IMR-90 (cell line): Measurements from ENCODE around the gene MSH2. TPM values are rescaled to one million over a fixed set of nuclear protein-coding genes. Genes with fewer than 3 reads are reported as not detected.

Source experiments
- ATAC-seq: fragments of 200-7000 bp; cut with Tn5 transposase; 2 replicates; pipeline ENCODE4 v1.9.1; 2020; ENCODE audit warnings: low read depth, mild to moderate bottlenecking, moderate library complexity
- BruUV-seq: library from RNA; stranded (reverse); fragments of 400-500 nt; replicated peaks from 2 replicates; lab custom pipeline; 2021; lab: Mats Ljungman, UMichigan
- CTCF ChIA-PET: fragments of 300-600 bp; formaldehyde crosslinking; extraction: SDS; loops from one replicate; lab custom pipeline; 2021; ENCODE audit warnings: antibody characterized with exemption; lab: Yijun Ruan, JAX
- POLR2A ChIA-PET: fragments of 300-600 bp; sonication (Branson Sonifier 250); formaldehyde crosslinking; loops from one replicate; lab custom pipeline; 2022; ENCODE audit warnings: antibody characterized with exemption; ENCODE audit not compliant: unreplicated experiment; lab: Charles Lee
- DNase-seq: peaks from one replicate; pipeline ENCODE4 v3.0.0; 2013
- H2AFZ ChIP-seq: replicated peaks from 2 replicates; pipeline ENCODE3; 2013; ENCODE audit warnings: low read length, mild to moderate bottlenecking; ENCODE audit not compliant: poor library complexity
- H2AK5ac ChIP-seq: 2 replicates; pipeline ENCODE4 v1.6.1; 2013; ENCODE audit warnings: low read depth, low read length, inconsistent platforms
- H2AK9ac ChIP-seq: replicated peaks from 2 replicates; pipeline ENCODE3; 2013; ENCODE audit warnings: mild to moderate bottlenecking, low read depth, low read length, moderate library complexity; ENCODE audit not compliant: poor library complexity
- H2BK120ac ChIP-seq: 2 replicates; pipeline ENCODE4 v1.6.1; 2013; ENCODE audit warnings: low read depth, low read length, inconsistent platforms
- H2BK15ac ChIP-seq: 3 replicates; pipeline ENCODE4 v1.6.1; 2013; ENCODE audit warnings: low read depth, low read length, inconsistent platforms
- H2BK20ac ChIP-seq: 2 replicates; pipeline ENCODE4 v1.6.1; 2013; ENCODE audit warnings: low read depth, mild to moderate bottlenecking, inconsistent platforms, low read length, moderate library complexity
- H2BK5ac ChIP-seq: 2 replicates; pipeline ENCODE4 v1.6.1; 2013; ENCODE audit warnings: mild to moderate bottlenecking, low read depth, low read length, inconsistent platforms; ENCODE audit not compliant: poor library complexity, severe bottlenecking
- H3K14ac ChIP-seq: replicated peaks from 2 replicates; pipeline ENCODE4 v1.6.1; 2013; ENCODE audit warnings: low read depth, low read length, inconsistent platforms
- H3K18ac ChIP-seq: 2 replicates; pipeline ENCODE4 v1.6.1; 2013; ENCODE audit warnings: low read depth, low read length, control low read depth
- H3K23ac ChIP-seq: 2 replicates; pipeline ENCODE4 v1.6.1; 2013; ENCODE audit warnings: low read depth, low read length, inconsistent platforms
- H3K27ac ChIP-seq: 2 replicates; pipeline ENCODE4 v1.5.1; 2013; ENCODE audit warnings: mild to moderate bottlenecking, control low read depth, low read length; ENCODE audit not compliant: insufficient read depth
- H3K27me3 ChIP-seq: 2 replicates; pipeline ENCODE4 v1.6.1; 2013; ENCODE audit warnings: low read length; ENCODE audit not compliant: control insufficient read depth, insufficient read depth
- H3K36me3 ChIP-seq: 2 replicates; pipeline ENCODE4 v1.6.1; 2013; ENCODE audit warnings: low read length, mixed read lengths; ENCODE audit not compliant: control insufficient read depth, insufficient read depth
- H3K4ac ChIP-seq: 2 replicates; pipeline ENCODE4 v1.6.1; 2013; ENCODE audit warnings: low read depth, low read length, inconsistent platforms
- H3K4me1 ChIP-seq: 2 replicates; pipeline ENCODE4 v1.6.1; 2013; ENCODE audit warnings: low read length, mixed read lengths; ENCODE audit not compliant: control insufficient read depth, insufficient read depth
- H3K4me2 ChIP-seq: 2 replicates; pipeline ENCODE4 v1.6.1; 2013; ENCODE audit warnings: low read depth, mild to moderate bottlenecking, control low read depth, low read length, moderate library complexity
- H3K4me3 ChIP-seq: 2 replicates; pipeline ENCODE4 v1.5.1; 2013; ENCODE audit warnings: low read depth, mild to moderate bottlenecking, control low read depth, low read length, moderate library complexity; ENCODE audit not compliant: insufficient read depth
- H3K56ac ChIP-seq: 2 replicates; pipeline ENCODE4 v1.6.1; 2013; ENCODE audit warnings: low read length, inconsistent platforms; ENCODE audit not compliant: insufficient read depth; ENCODE audit errors: extremely low read depth
- H3K79me1 ChIP-seq, 2 experiments: 2 replicates each; pipeline ENCODE4 v1.6.1; 2013; ENCODE audit warnings: low read length in 2 of 2, inconsistent platforms in 1 of 2, low read depth in 1 of 2
- H3K9ac ChIP-seq: 2 replicates; pipeline ENCODE4 v1.6.1; 2013; ENCODE audit warnings: low read depth, low read length, control low read depth
- H3K9me1 ChIP-seq: 2 replicates; pipeline ENCODE4 v1.6.1; 2013; ENCODE audit warnings: low read length, inconsistent platforms; ENCODE audit not compliant: insufficient read depth
- H3K9me3 ChIP-seq: 2 replicates; pipeline ENCODE4 v1.6.1; 2013; ENCODE audit warnings: low read length; ENCODE audit not compliant: control insufficient read depth, insufficient read depth
- H4K20me1 ChIP-seq: 2 replicates; pipeline ENCODE4 v1.6.1; 2013; ENCODE audit warnings: low read length, inconsistent platforms; ENCODE audit not compliant: insufficient read depth
- H4K5ac ChIP-seq: 2 replicates; pipeline ENCODE4 v1.6.1; 2013; ENCODE audit warnings: mild to moderate bottlenecking, low read depth, low read length, control low read depth
- H4K8ac ChIP-seq, 2 experiments: 2 replicates each; pipeline ENCODE4 v1.6.1; 2013; ENCODE audit warnings: low read depth in 2 of 2, low read length in 2 of 2, control low read depth in 1 of 2, inconsistent platforms in 1 of 2
- H4K91ac ChIP-seq: 2 replicates; pipeline ENCODE4 v1.6.1; 2013; ENCODE audit warnings: low read depth, low read length, inconsistent platforms; ENCODE audit not compliant: insufficient read depth
- CEBPB ChIP-seq: IDR thresholded peaks from 2 replicates; pipeline ENCODE4 v1.6.1; 2012; ENCODE audit warnings: low read depth, low read length, improper control_type of control experiment
- FOS ChIP-seq: fragments of 150-350 bp; IDR thresholded peaks from 2 replicates; pipeline ENCODE4 v1.6.1; 2016; ENCODE audit warnings: low read depth, low read length
- POLR2A ChIP-seq: IDR thresholded peaks from 2 replicates; pipeline ENCODE4 v1.6.1; 2012; ENCODE audit warnings: mild to moderate bottlenecking, low read depth, low read length
- WGBS, 2 experiments: methylation state at CpG; one replicate each; pipeline versions ENCODE4 v1.1.5 to v1.1.7; 2013; ENCODE audit warnings: missing lambda C conversion rate in 2 of 2; ENCODE audit not compliant: insufficient read length in 1 of 2; ENCODE audit errors: extremely low coverage in 2 of 2; 5-methylcytosine and 5-hydroxymethylcytosine counted together
- dilution Hi-C: fragments of 300-500 bp; cut with HindIII; formaldehyde crosslinking; loops from one replicate; pipeline ENCODE4 v1.14.3; 2018; ENCODE audit warnings: low sequenced_read_pairs; ENCODE audit not compliant: unreplicated experiment
- in situ Hi-C: fragments of 300-500 bp; cut with MboI; formaldehyde crosslinking; loops from 3 replicates; pipeline ENCODE4 v1.14.3; 2019; ENCODE audit warnings: low sequenced_read_pairs, inconsistent platforms, mixed read lengths
- intact Hi-C: fragments of 100-400 bp; cut with micrococcal nuclease; formaldehyde crosslinking; loops from 2 replicates; pipeline ENCODE4 v1.10.0; 2022
- polyA plus RNA-seq, 3 experiments: library from polyadenylated mRNA; depleted of rRNA; stranded (reverse); fragments of >200 nt; gene quantifications; 2 replicates each; pipeline ENCODE4 v1.2.3, GENCODE V29; 2012; ENCODE audit warnings: low replicate concordance in 1 of 3
- total RNA-seq: library from RNA; depleted of rRNA; stranded (reverse); fragments of >200 nt; gene quantifications from 2 replicates; pipeline ENCODE4 v1.2.3, GENCODE V29; 2012

MSH2 gene
- total and polyA plus RNA-seq, 2 of the 4 experiments (the other 2 are of a cell fraction) = 13.8 to 22.6 TPM

- Histone ChIP-seq H4K20me1 (no peaks in the 10 kb centered on the region), H2BK120ac (no peak overlapping the region), H4K5ac (no peak overlapping the region), H3K9me3 (no peaks in the 10 kb centered on the region), H3K23ac (no peak overlapping the region), H3K18ac (no peak overlapping the region), H3K56ac (no peak overlapping the region), H2BK20ac (no peak overlapping the region), H2AK9ac (no peak overlapping the region), H3K4me1 (peaks cover 3% of the 10 kb centered on the region), H3K4ac (no peak overlapping the region), H3K4me2 (no peak overlapping the region), H4K8ac (no peak overlapping the region), H2BK5ac (no peak overlapping the region), H2AK5ac (no peak overlapping the region), H3K27me3 (no peaks in the 10 kb centered on the region), H2BK15ac (no peak overlapping the region), H3K36me3 (no peaks in the 10 kb centered on the region), H3K4me3 (no peak overlapping the region), H3K79me1 (no peaks in the 10 kb centered on the region), H3K9ac (no peak overlapping the region), H4K91ac (no peak overlapping the region), H3K27ac (no peak overlapping the region), H2AFZ (no peak overlapping the region), H3K9me1 (0 out of 2 replicates have a peak, but pooled peaks cover 4% of the 10 kb centered on the region), H3K14ac (no peak overlapping the region)
- CTCF ChIA-PET = interaction anchor here (0.9 kb wide), 1 partner anchor 25 kb away, joined by 3 read pairs; no protein-coding TSS in a partner anchor
- POLR2A ChIA-PET = interaction anchor here (0.6 kb wide), 1 partner anchor 448 kb away, joined by 3 read pairs; no protein-coding TSS in a partner anchor
- no peak for TF ChIP-seq FOS
- TF ChIP-seq CEBPB = no peak
- no peak for TF ChIP-seq POLR2A
- in situ Hi-C loops (no loop called here), intact Hi-C loops (no loop called here), dilution Hi-C loops (no loop called here)
- no peak for ATAC-seq
- BruUV-seq = no TSS peak
- no peak for DNase-seq
- WGBS, 2 experiments = no CpG with 5 or more reads among the region's 3 CpGs
These were observed 42.7 kb upstream of the MSH2 start for GRCh38 chr2:47360283-47360682.
